Measurements from ENCODE around the gene TNFRSF1B.

TNFRSF1B gene

DNA sequence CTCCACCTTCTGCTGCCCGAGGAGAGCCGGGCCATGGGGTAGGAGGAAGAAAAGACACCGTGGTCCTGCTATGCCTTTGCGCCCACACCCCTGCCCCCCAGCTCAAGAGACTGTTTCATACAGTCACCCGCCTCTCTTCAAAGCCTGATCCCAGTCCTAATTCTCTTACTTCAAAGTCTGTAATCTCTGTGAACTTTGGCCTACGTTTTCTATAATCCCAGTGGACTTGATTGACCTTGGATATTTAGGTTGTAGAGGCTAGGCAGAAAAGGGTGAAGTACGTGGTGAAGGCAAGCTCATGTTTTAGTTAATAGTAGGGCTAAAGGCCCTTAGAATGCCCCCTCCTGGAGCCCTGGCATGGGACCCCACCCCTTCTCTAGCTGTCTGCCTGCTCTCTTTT, 91.5 kb downstream of the TNFRSF1B start:
- in situ Hi-C loops (cut with MboI; ENCODE audit: low pct_unique_long_range_greater_than_20kb, low sequenced_read_pairs, unreplicated experiment): no loop called here
- no peak for DNase-seq (ENCODE audit: low spot score)
- TF ChIP-seq, protein P1, sequence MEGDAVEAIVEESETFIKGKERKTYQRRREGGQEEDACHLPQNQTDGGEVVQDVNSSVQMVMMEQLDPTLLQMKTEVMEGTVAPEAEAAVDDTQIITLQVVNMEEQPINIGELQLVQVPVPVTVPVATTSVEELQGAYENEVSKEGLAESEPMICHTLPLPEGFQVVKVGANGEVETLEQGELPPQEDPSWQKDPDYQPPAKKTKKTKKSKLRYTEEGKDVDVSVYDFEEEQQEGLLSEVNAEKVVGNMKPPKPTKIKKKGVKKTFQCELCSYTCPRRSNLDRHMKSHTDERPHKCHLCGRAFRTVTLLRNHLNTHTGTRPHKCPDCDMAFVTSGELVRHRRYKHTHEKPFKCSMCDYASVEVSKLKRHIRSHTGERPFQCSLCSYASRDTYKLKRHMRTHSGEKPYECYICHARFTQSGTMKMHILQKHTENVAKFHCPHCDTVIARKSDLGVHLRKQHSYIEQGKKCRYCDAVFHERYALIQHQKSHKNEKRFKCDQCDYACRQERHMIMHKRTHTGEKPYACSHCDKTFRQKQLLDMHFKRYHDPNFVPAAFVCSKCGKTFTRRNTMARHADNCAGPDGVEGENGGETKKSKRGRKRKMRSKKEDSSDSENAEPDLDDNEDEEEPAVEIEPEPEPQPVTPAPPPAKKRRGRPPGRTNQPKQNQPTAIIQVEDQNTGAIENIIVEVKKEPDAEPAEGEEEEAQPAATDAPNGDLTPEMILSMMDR (IDR thresholded peaks at IDR 0.05; ENCODE audit: extremely low read depth, insufficient read depth, missing control alignments): no peak

All from GM13977 (cell line).